Measurements from ENCODE around the gene NOTO.

DNA sequence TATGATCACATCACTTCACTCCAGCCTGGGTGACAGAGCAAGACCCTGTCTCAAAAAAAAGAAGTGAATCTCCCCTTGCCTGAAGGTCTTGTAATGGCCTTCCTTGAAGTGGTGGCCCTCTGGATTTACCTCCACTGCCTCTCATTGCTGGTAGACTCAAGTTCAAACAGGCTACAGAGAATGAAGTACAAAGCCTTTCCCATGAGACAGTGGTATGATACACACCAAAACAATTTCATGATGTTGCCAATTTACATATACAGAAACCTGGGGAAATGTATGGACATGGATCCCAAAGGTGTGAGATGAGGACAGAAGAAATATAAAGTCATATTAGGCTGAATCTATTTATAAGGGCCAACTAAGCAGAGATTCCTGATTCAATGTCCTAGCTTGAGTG lies 4.8 kb upstream of the NOTO start:
- no peak for TF ChIP-seq SUZ12 (IDR thresholded peaks at IDR 0.05)
- no peak for TF ChIP-seq FOXA1 (IDR thresholded peaks at IDR 0.05)
- TF ChIP-seq SP1 (IDR thresholded peaks at IDR 0.05): no peak
- no peak for TF ChIP-seq TARDBP (IDR thresholded peaks at IDR 0.05)
- no peak for TF ChIP-seq ELF4 (IDR thresholded peaks at IDR 0.05)
- no peak for TF ChIP-seq LEF1 (IDR thresholded peaks at IDR 0.05; ENCODE audit: borderline replicate concordance)
- no peak for TF ChIP-seq L3MBTL2 (conservative IDR thresholded peaks at IDR 0.05)
- TF ChIP-seq BHLHE40 (IDR thresholded peaks at IDR 0.05; ENCODE audit: borderline replicate concordance): no peak
- TF ChIP-seq ARNT (IDR thresholded peaks at IDR 0.05): no peak
- TF ChIP-seq ZNF384 (IDR thresholded peaks at IDR 0.05): no peak
- TF ChIP-seq HDGF (IDR thresholded peaks at IDR 0.05; ENCODE audit: borderline replicate concordance): no peak
- TF ChIP-seq, protein P1, sequence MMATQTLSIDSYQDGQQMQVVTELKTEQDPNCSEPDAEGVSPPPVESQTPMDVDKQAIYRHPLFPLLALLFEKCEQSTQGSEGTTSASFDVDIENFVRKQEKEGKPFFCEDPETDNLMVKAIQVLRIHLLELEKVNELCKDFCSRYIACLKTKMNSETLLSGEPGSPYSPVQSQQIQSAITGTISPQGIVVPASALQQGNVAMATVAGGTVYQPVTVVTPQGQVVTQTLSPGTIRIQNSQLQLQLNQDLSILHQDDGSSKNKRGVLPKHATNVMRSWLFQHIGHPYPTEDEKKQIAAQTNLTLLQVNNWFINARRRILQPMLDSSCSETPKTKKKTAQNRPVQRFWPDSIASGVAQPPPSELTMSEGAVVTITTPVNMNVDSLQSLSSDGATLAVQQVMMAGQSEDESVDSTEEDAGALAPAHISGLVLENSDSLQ (IDR thresholded peaks at IDR 0.05): no peak
- no peak for TF ChIP-seq FOXK2 (IDR thresholded peaks at IDR 0.05)

Measured in HEK293T (cell line).